MCF 10A (cell line): ENCODE results near the gene EXOC6. TPM values are rescaled to one million over a fixed set of nuclear protein-coding genes. Genes with fewer than 3 reads are reported as not detected.

Source experiments
- BruUV-seq: library from RNA; stranded (reverse); fragments of 400-500 nt; replicated peaks from 2 replicates; lab custom pipeline; 2021; lab: Mats Ljungman, UMichigan
- CTCF ChIA-PET: fragments of 300-600 bp; sonication (Branson Sonifier 250); formaldehyde crosslinking; extraction: SDS; loops from one replicate; lab custom pipeline; 2021; ENCODE audit warnings: antibody characterized with exemption, inconsistent platforms; lab: Yijun Ruan, JAX
- POLR2A ChIA-PET: fragments of 300-600, 350-650 bp; sonication (Branson Sonifier 250); formaldehyde crosslinking; extraction: SDS; loops from one replicate; lab custom pipeline; 2020; ENCODE audit warnings: antibody characterized with exemption, inconsistent platforms; lab: Yijun Ruan, JAX
- DNase-seq: peaks from one replicate; pipeline ENCODE4 v3.0.0-alpha.2; 2018; ENCODE audit not compliant: unreplicated experiment
- H3K27ac Mint-ChIP-seq: one replicate; pipeline ENCODE4 v1.8.0; 2022; ENCODE audit warnings: mild to moderate bottlenecking, low read depth, mixed read lengths; ENCODE audit not compliant: unreplicated experiment
- H3K27me3 Mint-ChIP-seq: one replicate; pipeline ENCODE4 v1.8.0; 2022; ENCODE audit warnings: mixed read lengths; ENCODE audit not compliant: insufficient read depth, unreplicated experiment
- H3K36me3 Mint-ChIP-seq: one replicate; pipeline ENCODE4 v1.8.0; 2022; ENCODE audit warnings: mild to moderate bottlenecking, moderate library complexity, mixed read lengths; ENCODE audit not compliant: insufficient read depth, unreplicated experiment
- H3K4me1 Mint-ChIP-seq: one replicate; pipeline ENCODE4 v1.8.0; 2022; ENCODE audit warnings: mixed read lengths; ENCODE audit not compliant: insufficient read depth, unreplicated experiment
- H3K4me3 Mint-ChIP-seq: one replicate; pipeline ENCODE4 v1.8.0; 2022; ENCODE audit warnings: mild to moderate bottlenecking, moderate library complexity, mixed read lengths; ENCODE audit not compliant: unreplicated experiment
- H3K9me3 Mint-ChIP-seq: one replicate; pipeline ENCODE4 v1.8.0; 2022; ENCODE audit warnings: mixed read lengths; ENCODE audit not compliant: unreplicated experiment
- CTCF ChIP-seq: fragments of 200-600 bp; IDR thresholded peaks from one replicate; pipeline ENCODE4 v1.8.0; 2022; ENCODE audit warnings: antibody characterized with exemption, mild to moderate bottlenecking; ENCODE audit not compliant: unreplicated experiment
- intact Hi-C: fragments of 100-400 bp; cut with micrococcal nuclease; formaldehyde crosslinking; loops from 2 replicates; pipeline ENCODE4 v1.14.1; 2022
- total RNA-seq: library from RNA; stranded (reverse); gene quantifications from 2 replicates; pipeline ENCODE4 v1.2.3, GENCODE V29; 2022

Gene EXOC6
- total RNA-seq, 1 experiment from 2014 or later: 6.6 TPM

GRCh38 chr10:92801978-92802872, 46.1 kb upstream of the EXOC6 start:
- no peak for DNase-seq
- Mint-ChIP-seq H3K4me3 (no peak overlapping the region), H3K27ac (no peak overlapping the region), H3K36me3 (no peaks in the 10 kb centered on the region), H3K4me1 (peaks cover 8% of the 10 kb centered on the region), H3K27me3 (no peaks in the 10 kb centered on the region), H3K9me3 (no peaks in the 10 kb centered on the region)
- POLR2A ChIA-PET: interaction anchor here (1.4 kb wide), 1 partner anchor 20 kb away, joined by 4 read pairs; no protein-coding TSS in a partner anchor
- no peak for TF ChIP-seq CTCF
- intact Hi-C loops: no loop called here
- CTCF ChIA-PET: interaction anchor here (0.7 to 1.0 kb wide), 2 partner anchors 42 to 225 kb away, joined by 3 to 6 read pairs; no protein-coding TSS in a partner anchor
- no TSS peak for BruUV-seq

- BruUV-seq: no TSS peak
- DNase-seq: no peak
- ChIA-PET POLR2A (no interaction called here), CTCF (interaction anchor here (1.2 kb wide), 1 partner anchor 70 kb away, joined by 3 read pairs; no protein-coding TSS in a partner anchor)
- H3K4me1 Mint-ChIP-seq: no peaks in the 10 kb centered on the region
- no peaks in the 10 kb centered on the region for H3K36me3 Mint-ChIP-seq
- H3K27ac Mint-ChIP-seq: no peak overlapping the region
- intact Hi-C loops: no loop called here
- no peaks in the 10 kb centered on the region for H3K9me3 Mint-ChIP-seq
- H3K27me3 Mint-ChIP-seq: no peaks in the 10 kb centered on the region
- no peak for TF ChIP-seq CTCF
- no peak overlapping the region for H3K4me3 Mint-ChIP-seq
These were observed 38.5 kb upstream of the EXOC6 start for GRCh38 chr10:92809840-92810239.

GRCh38 chr10:92810934-92811532, 37.3 kb upstream of the EXOC6 start:
- Mint-ChIP-seq H3K9me3 (no peaks in the 10 kb centered on the region), H3K27me3 (no peaks in the 10 kb centered on the region), H3K4me1 (no peaks in the 10 kb centered on the region), H3K36me3 (no peaks in the 10 kb centered on the region), H3K27ac (no peak overlapping the region), H3K4me3 (no peak overlapping the region)
- ChIA-PET CTCF (interaction anchor here (0.7 to 1.2 kb wide), 2 partner anchors 8 to 71 kb away, joined by 3 read pairs; no protein-coding TSS in a partner anchor), POLR2A (interaction anchor here (0.7 kb wide), 1 partner anchor 237 kb away, joined by 3 read pairs; the partner anchor contains the start of gene IDE)
- no peak for DNase-seq
- no peak for TF ChIP-seq CTCF
- no TSS peak for BruUV-seq
- intact Hi-C loops: no loop called here

- ChIA-PET POLR2A (no interaction called here), CTCF (no interaction called here)
- peaks cover 4% of the 10 kb centered on the region for H3K9me3 Mint-ChIP-seq
- TF ChIP-seq CTCF: no peak
- no peak overlapping the region for H3K4me3 Mint-ChIP-seq
- H3K27me3 Mint-ChIP-seq: no peaks in the 10 kb centered on the region
- no peak overlapping the region for H3K27ac Mint-ChIP-seq
- intact Hi-C loops: no loop called here
- no peaks in the 10 kb centered on the region for H3K36me3 Mint-ChIP-seq
- DNase-seq: no peak
- no TSS peak for BruUV-seq
- no peaks in the 10 kb centered on the region for H3K4me1 Mint-ChIP-seq
These were observed 36.3 kb upstream of the EXOC6 start for GRCh38 chr10:92811986-92812385.
